Measurements from ENCODE around the gene USP3.

Gene USP3

GRCh38 chr15:63499175-63499549 is 5.2 kb upstream of the USP3 start:
- H3K9me3 Mint-ChIP-seq = no peaks in the 10 kb centered on the region
- peak overlapping the region; percentile 76 for H3K27ac Mint-ChIP-seq
- no peak for ATAC-seq (replicated peaks)

GRCh38 chr15:63499611-63500010 is 4.8 kb upstream of the USP3 start:
- Mint-ChIP-seq H3K36me3 (no peaks in the 10 kb centered on the region), H3K4me1 (peaks cover 45 to 51% of the 10 kb centered on the region in 2 donors), H3K27me3 (no peaks in the 10 kb centered on the region), H3K4me3 (no peak overlapping the region), H3K27ac (no peak overlapping the region), H3K9me3 (no peaks in the 10 kb centered on the region)
- DNase-seq = no peak
- no peak for ATAC-seq (replicated peaks)

More at GRCh38 chr15:63499175-63499549, 5.2 kb upstream of the USP3 start:
- no peaks in the 10 kb centered on the region for H3K27me3 Mint-ChIP-seq
- no peak overlapping the region for H3K4me3 Mint-ChIP-seq
- H3K36me3 Mint-ChIP-seq = no peaks in the 10 kb centered on the region
- peaks cover 45 to 51% of the 10 kb centered on the region in 2 donors for H3K4me1 Mint-ChIP-seq
- no peak for DNase-seq

GRCh38 chr15:63500265-63501250 is 3.8 kb upstream of the USP3 start:
- H3K27me3 Mint-ChIP-seq = no peaks in the 10 kb centered on the region
- no peaks in the 10 kb centered on the region for H3K36me3 Mint-ChIP-seq
- H3K27ac Mint-ChIP-seq = no peak overlapping the region
- no peaks in the 10 kb centered on the region for H3K9me3 Mint-ChIP-seq
- peak overlapping the region; percentile 44 to 60 for H3K4me3 Mint-ChIP-seq
- no peak for ATAC-seq (replicated peaks)
- H3K4me1 Mint-ChIP-seq = peaks cover 42 to 51% of the 10 kb centered on the region in 2 donors
- no peak for DNase-seq

- Mint-ChIP-seq H3K4me1 (peaks cover 41 to 54% of the 10 kb centered on the region in 2 donors), H3K27me3 (no peaks in the 10 kb centered on the region), H3K4me3 (peak overlapping the region; percentile 30 to 60), H3K9me3 (no peaks in the 10 kb centered on the region), H3K36me3 (peaks cover 0 to 2% of the 10 kb centered on the region in 2 donors), H3K27ac (peak overlapping the region; percentile 87)
- ATAC-seq (replicated peaks) (no peak), DNase-seq (no peak)
Measured at GRCh38 chr15:63501256-63502089, 2.9 kb upstream of the USP3 start.

GRCh38 chr15:63502137-63502766 is 2.1 kb upstream of the USP3 start:
- Mint-ChIP-seq H3K36me3 (peaks cover 0 to 6% of the 10 kb centered on the region in 2 donors), H3K4me3 (peak overlapping the region; percentile 12 to 30), H3K27me3 (no peaks in the 10 kb centered on the region), H3K27ac (peak overlapping the region; percentile 87), H3K4me1 (peaks cover 40 to 62% of the 10 kb centered on the region in 2 donors), H3K9me3 (no peaks in the 10 kb centered on the region)
- ATAC-seq (replicated peaks) = no peak
- no peak for DNase-seq

GRCh38 chr15:63502843-63503738 is 1.3 kb upstream of the USP3 start:
- Mint-ChIP-seq H3K4me3 (peak overlapping the region; percentile 86 to 90), H3K9me3 (no peaks in the 10 kb centered on the region), H3K4me1 (peaks cover 43 to 70% of the 10 kb centered on the region in 2 donors), H3K27ac (peak overlapping the region; percentile 99), H3K27me3 (no peaks in the 10 kb centered on the region), H3K36me3 (peaks cover 0 to 6% of the 10 kb centered on the region in 2 donors)
- DNase-seq (peak; percentile 89), ATAC-seq (replicated peaks) (peak; percentile 60 to 66)

- Mint-ChIP-seq H3K9me3 (no peaks in the 10 kb centered on the region), H3K27me3 (no peaks in the 10 kb centered on the region), H3K36me3 (peaks cover 0 to 6% of the 10 kb centered on the region in 2 donors), H3K4me1 (peaks cover 48 to 75% of the 10 kb centered on the region in 2 donors), H3K4me3 (peak overlapping the region; percentile 86 to 90), H3K27ac (peak overlapping the region; percentile 99)
- peak; percentile 64 to 68 for ATAC-seq (replicated peaks)
- peak; percentile 89 for DNase-seq
Measured at GRCh38 chr15:63503739-63504246, 600 bp upstream of the USP3 start.

GRCh38 chr15:63504979-63505841 is 817 bp downstream of the USP3 start:
- ATAC-seq (replicated peaks) (peak; percentile 14 to 17), DNase-seq (no peak)
- no peaks in the 10 kb centered on the region for H3K27me3 Mint-ChIP-seq
- H3K9me3 Mint-ChIP-seq = no peaks in the 10 kb centered on the region
- H3K36me3 Mint-ChIP-seq = peaks cover 0 to 6% of the 10 kb centered on the region in 2 donors
- peak overlapping the region; percentile 86 to 90 for H3K4me3 Mint-ChIP-seq
- H3K27ac Mint-ChIP-seq = peak overlapping the region; percentile 98
- peaks cover 55 to 77% of the 10 kb centered on the region in 2 donors for H3K4me1 Mint-ChIP-seq

GRCh38 chr15:63505842-63506222 is 1.4 kb downstream of the USP3 start:
- Mint-ChIP-seq H3K27me3 (no peaks in the 10 kb centered on the region), H3K4me1 (peaks cover 55 to 77% of the 10 kb centered on the region in 2 donors), H3K36me3 (peaks cover 0 to 6% of the 10 kb centered on the region in 2 donors), H3K9me3 (no peaks in the 10 kb centered on the region), H3K4me3 (peak overlapping the region; percentile 84 to 86), H3K27ac (peak overlapping the region; percentile 93)
- DNase-seq (no peak), ATAC-seq (replicated peaks) (no peak)

- peaks cover 0 to 6% of the 10 kb centered on the region in 2 donors for H3K36me3 Mint-ChIP-seq
- H3K4me3 Mint-ChIP-seq = peak overlapping the region; percentile 84 to 86
- H3K27ac Mint-ChIP-seq = peak overlapping the region; percentile 39
- no peaks in the 10 kb centered on the region for H3K27me3 Mint-ChIP-seq
- no peaks in the 10 kb centered on the region for H3K9me3 Mint-ChIP-seq
- peaks cover 53 to 74% of the 10 kb centered on the region in 2 donors for H3K4me1 Mint-ChIP-seq
- DNase-seq (no peak), ATAC-seq (replicated peaks) (no peak)
Measured at GRCh38 chr15:63506537-63507035, 2.2 kb downstream of the USP3 start.

- H3K36me3 Mint-ChIP-seq = peaks cover 2 to 11% of the 10 kb centered on the region in 2 donors
- H3K27me3 Mint-ChIP-seq = no peaks in the 10 kb centered on the region
- peaks cover 0 to 2% of the 10 kb centered on the region in 2 donors for H3K9me3 Mint-ChIP-seq
- peaks cover 46 to 69% of the 10 kb centered on the region in 2 donors for H3K4me1 Mint-ChIP-seq
- no peak overlapping the region for H3K27ac Mint-ChIP-seq
- no peak for ATAC-seq (replicated peaks)
- DNase-seq = no peak
- no peak overlapping the region for H3K4me3 Mint-ChIP-seq
Measured at GRCh38 chr15:63507878-63508818, 3.8 kb downstream of the USP3 start.
